HUES64 (cell line): Measurements from ENCODE around the gene SLC25A42.
"Not testable (repeated sequence)": the region's sequence is repeated elsewhere in the genome, so short reads cannot be mapped to it uniquely, and the experiment has no call there.

Experiments
- H3K27ac ChIP-seq: 2 replicates; pipeline ENCODE4 v1.7.0; 2013; ENCODE audit warnings: low read depth, low read length, inconsistent platforms
- H3K27me3 ChIP-seq: 2 replicates; pipeline ENCODE4 v1.6.1; 2013; ENCODE audit warnings: mild to moderate bottlenecking, low read length; ENCODE audit not compliant: insufficient read depth
- H3K36me3 ChIP-seq: 2 replicates; pipeline ENCODE4 v1.6.1; 2013; ENCODE audit warnings: mild to moderate bottlenecking, low read length; ENCODE audit not compliant: insufficient read depth
- H3K4me1 ChIP-seq: 2 replicates; pipeline ENCODE4 v1.6.1; 2013; ENCODE audit warnings: mild to moderate bottlenecking, low read length, moderate library complexity; ENCODE audit not compliant: insufficient read depth
- H3K4me3 ChIP-seq: 2 replicates; pipeline ENCODE4 v1.5.1; 2013; ENCODE audit warnings: mild to moderate bottlenecking, low read length, moderate library complexity
- H3K9ac ChIP-seq: 2 replicates; pipeline ENCODE4 v1.6.1; 2013; ENCODE audit warnings: mild to moderate bottlenecking, low read depth, low read length
- H3K9me3 ChIP-seq: 2 replicates; pipeline ENCODE4 v1.6.1; 2013; ENCODE audit warnings: low read depth, low read length; ENCODE audit not compliant: insufficient read depth
- WGBS: fragments of 150-250, 120-280 bp; methylation state at CpG from one replicate; pipeline ENCODE4 v1.1.7; 2013; ENCODE audit warnings: missing lambda C conversion rate; 5-methylcytosine and 5-hydroxymethylcytosine counted together

SLC25A42 gene

DNA sequence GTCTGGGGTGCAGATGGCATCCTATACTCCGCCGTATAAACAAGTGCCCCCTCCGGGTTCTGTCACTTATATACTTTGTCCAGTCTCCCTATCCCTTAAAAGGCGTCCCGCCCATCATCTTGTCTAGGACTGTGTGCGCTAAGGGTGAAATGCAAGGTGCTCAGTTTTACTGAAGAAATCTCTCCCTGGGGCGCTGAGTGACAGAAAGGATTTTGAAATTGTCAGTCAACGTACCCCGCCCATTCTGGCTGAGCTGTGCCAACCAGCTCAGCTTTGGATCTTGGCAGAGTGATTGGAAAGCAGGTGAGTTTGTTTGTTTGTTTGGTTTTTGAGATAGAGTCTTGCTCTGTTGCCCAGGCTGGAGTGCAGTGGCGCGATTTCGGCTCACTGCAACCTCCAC, 78.6 kb downstream of the SLC25A42 start:
- no peaks in the 10 kb centered on the region for H3K36me3 ChIP-seq
- no peak overlapping the region for H3K4me3 ChIP-seq
- H3K27ac ChIP-seq, result no peak overlapping the region
- WGBS, result 92% methylated on average over 12 of the region's 12 CpGs
- H3K9me3 ChIP-seq, result no peaks in the 10 kb centered on the region
- H3K4me1 ChIP-seq, result 0 out of 2 replicates have a peak, but pooled peaks cover 3% of the 10 kb centered on the region
- H3K27me3 ChIP-seq, result peaks cover 5% of the 10 kb centered on the region
- H3K9ac ChIP-seq, result no peak overlapping the region

DNA sequence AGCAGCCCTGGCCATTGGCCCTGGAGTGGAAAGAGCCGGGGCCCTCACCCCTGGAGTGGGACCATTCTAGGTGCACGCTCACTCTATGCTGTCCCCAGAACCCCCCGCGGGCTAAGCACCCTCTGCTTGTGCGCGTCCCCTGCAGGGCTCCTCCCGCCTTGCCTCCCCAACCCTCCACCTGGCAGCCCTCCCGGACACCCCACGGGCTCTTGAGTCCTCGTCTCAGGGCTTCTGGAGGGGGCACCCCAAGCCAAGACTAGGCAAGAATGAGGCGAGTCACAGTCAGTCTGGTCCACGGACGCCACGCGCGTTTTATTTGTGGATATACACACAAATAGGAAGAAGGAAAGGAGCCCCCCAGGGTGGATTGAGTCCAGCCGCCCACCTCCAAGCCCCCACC, 81.5 kb downstream of the SLC25A42 start:
- Histone ChIP-seq H3K27me3 (no peaks in the 10 kb centered on the region; the same call in 1 of the 2 replicates), H3K9me3 (no peaks in the 10 kb centered on the region), H3K4me1 (no peaks in the 10 kb centered on the region), H3K4me3 (no peak overlapping the region), H3K36me3 (no peaks in the 10 kb centered on the region), H3K9ac (no peak overlapping the region), H3K27ac (no peak overlapping the region)
- WGBS, result 93% methylated on average over 17 of the region's 17 CpGs

DNA sequence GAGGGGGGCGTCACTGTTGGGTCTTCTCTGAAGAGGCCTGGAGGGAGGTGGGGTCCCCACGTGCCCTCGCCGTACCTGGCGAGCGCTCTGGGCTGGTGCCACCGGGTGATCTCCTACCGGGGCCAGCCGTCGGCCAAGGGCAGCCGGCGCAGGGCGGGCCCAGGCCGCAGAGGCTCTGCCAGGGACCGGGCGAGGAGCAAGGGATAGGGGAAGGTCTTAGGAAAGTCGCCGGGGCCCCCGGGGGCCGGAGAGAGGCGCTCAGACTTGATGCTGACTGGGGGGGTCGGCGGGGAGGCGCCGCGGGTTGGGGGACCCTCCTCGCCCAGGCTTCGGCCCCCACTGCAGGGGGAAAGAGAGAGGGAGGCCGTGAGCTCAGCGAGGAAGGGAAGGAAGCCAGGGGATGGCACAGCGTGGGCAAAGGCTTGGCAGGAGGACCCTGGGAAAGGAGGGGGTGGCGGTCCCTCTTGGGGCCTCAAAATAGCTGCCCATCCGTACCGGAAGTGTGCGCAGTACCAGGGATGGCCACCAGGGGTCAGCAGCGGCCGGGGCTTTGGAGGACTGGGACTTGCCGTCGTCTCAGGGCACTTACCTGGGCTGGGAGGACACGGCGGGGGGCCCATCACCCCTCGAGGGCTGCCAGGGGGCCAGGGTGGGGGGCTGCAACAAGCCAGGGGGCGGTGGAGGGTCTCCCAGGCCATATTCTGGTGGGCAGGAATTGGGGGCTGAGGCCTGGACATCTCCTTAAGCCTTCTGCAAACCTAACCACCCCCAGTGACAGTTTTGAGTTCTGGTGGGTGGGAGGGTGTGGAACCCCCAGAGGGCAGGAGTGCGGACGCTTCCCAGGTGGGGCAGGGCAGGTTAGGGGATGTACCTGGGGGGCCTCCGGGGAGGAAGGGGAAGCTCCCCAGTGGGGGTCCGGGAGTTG, 82.2 kb downstream of the SLC25A42 start:
- H3K9ac ChIP-seq, result no peak overlapping the region
- no peaks in the 10 kb centered on the region for H3K9me3 ChIP-seq
- H3K27ac ChIP-seq, result no peak overlapping the region
- H3K4me3 ChIP-seq, result no peak overlapping the region; the same call in 1 of the 2 replicates
- H3K4me1 ChIP-seq, result no peaks in the 10 kb centered on the region
- WGBS, result 51% methylated on average over 47 of the region's 47 CpGs
- H3K36me3 ChIP-seq, result no peaks in the 10 kb centered on the region
- H3K27me3 ChIP-seq, result no peaks in the 10 kb centered on the region; the same call in 1 of the 2 replicates

DNA sequence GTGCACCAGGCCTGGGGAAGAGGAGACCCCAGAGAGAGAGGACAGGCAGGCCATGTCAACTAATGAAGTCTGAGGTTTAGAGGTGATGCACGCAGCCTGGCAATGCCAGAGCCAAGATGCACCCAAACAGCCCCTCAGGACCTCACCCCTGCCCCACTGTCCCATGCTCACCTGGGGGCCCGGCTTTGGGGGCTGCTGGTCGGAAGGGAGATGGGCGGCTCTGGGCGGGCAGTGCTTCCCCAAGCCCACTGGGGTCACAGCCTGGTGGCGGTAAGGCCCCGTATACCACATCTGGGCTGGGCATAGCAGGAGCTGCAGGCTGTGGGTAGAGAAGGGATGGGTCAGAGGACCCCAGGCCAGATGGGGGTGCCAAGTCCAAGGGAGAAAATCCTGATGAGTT, 83.1 kb downstream of the SLC25A42 start:
- no peaks in the 10 kb centered on the region; the same call in 1 of the 2 replicates for H3K27me3 ChIP-seq
- H3K9ac ChIP-seq, result no peak overlapping the region
- H3K4me3 ChIP-seq, result no peak overlapping the region
- no peak overlapping the region for H3K27ac ChIP-seq
- no peaks in the 10 kb centered on the region for H3K36me3 ChIP-seq
- no peaks in the 10 kb centered on the region for H3K9me3 ChIP-seq
- WGBS, result 94% methylated on average over 7 of the region's 7 CpGs
- no peaks in the 10 kb centered on the region for H3K4me1 ChIP-seq

GRCh38 chr19:19147344-19147743, 83.5 kb downstream of the SLC25A42 start:
- Histone ChIP-seq H3K9ac (no peak overlapping the region), H3K4me1 (no peaks in the 10 kb centered on the region), H3K9me3 (no peaks in the 10 kb centered on the region), H3K4me3 (no peak overlapping the region), H3K27ac (no peak overlapping the region), H3K27me3 (no peaks in the 10 kb centered on the region; the same call in 1 of the 2 replicates), H3K36me3 (no peaks in the 10 kb centered on the region)
- WGBS, result 87% methylated on average over 5 of the region's 5 CpGs

DNA sequence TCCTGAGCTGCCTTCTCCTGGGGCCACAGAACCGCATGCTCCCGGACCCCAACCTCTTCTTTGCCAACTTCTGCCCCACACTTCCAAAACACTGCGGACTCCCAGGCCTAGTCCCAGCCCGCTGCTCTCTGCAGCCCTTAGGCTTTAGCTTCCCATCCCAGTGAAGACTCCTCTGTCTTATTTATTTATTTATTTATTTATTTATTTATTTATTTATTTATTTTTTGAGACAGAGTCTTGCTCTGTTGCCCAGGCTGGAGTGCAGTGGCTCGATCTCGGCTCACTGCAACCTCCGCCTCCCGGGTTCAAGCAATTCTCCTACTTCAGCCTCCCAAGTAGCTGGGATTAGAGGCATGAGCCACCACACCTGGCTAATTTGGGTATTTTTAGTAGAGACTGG, 84.7 kb downstream of the SLC25A42 start:
- H3K27ac ChIP-seq, H3K9ac ChIP-seq, H3K36me3 ChIP-seq, H3K4me1 ChIP-seq, H3K9me3 ChIP-seq, H3K27me3 ChIP-seq, H3K4me3 ChIP-seq: not testable (repeated sequence)
- 95% methylated on average over 8 of the region's 8 CpGs for WGBS

DNA sequence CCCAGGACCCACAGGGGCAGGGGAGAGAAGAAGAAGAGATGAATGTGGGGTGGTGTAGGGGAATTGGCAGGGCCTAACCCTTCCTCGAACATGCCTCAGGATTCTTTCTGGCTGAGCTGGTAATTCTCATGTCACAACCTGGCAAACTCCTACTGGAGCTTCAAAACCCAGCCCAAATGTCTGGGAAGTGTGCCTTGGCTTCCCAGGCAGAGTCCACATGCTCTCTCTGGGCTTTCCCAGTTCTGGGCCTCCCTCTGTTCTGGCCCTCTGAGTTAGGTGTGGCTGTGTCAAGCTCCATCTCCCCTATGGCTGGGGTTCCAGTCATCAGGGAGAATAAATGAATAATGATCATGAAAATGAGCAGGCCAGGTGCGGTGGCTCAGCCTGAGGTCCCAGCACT, 85.6 kb downstream of the SLC25A42 start:
- Histone ChIP-seq H3K9ac (no peak overlapping the region), H3K27ac (no peak overlapping the region), H3K4me1 (no peaks in the 10 kb centered on the region), H3K27me3 (no peaks in the 10 kb centered on the region), H3K36me3 (no peaks in the 10 kb centered on the region), H3K4me3 (no peak overlapping the region), H3K9me3 (no peaks in the 10 kb centered on the region)
- WGBS, result 84% methylated on average over 2 of the region's 2 CpGs

GRCh38 chr19:19151418-19151817, 87.6 kb downstream of the SLC25A42 start:
- no peaks in the 10 kb centered on the region for H3K36me3 ChIP-seq
- no peak overlapping the region for H3K27ac ChIP-seq
- no peaks in the 10 kb centered on the region for H3K9me3 ChIP-seq
- H3K27me3 ChIP-seq, result no peaks in the 10 kb centered on the region
- H3K4me3 ChIP-seq, result no peak overlapping the region
- H3K4me1 ChIP-seq, result no peaks in the 10 kb centered on the region
- H3K9ac ChIP-seq, result no peak overlapping the region
- 84% methylated on average over 11 of the region's 11 CpGs for WGBS

GRCh38 chr19:19152668-19153384, 89.0 kb downstream of the SLC25A42 start:
- no peak overlapping the region for H3K27ac ChIP-seq
- H3K4me3 ChIP-seq, result no peak overlapping the region
- no peaks in the 10 kb centered on the region for H3K36me3 ChIP-seq
- no peaks in the 10 kb centered on the region for H3K27me3 ChIP-seq
- no peaks in the 10 kb centered on the region for H3K4me1 ChIP-seq
- H3K9ac ChIP-seq, result no peak overlapping the region
- 89% methylated on average over 13 of the region's 13 CpGs for WGBS
- H3K9me3 ChIP-seq, result no peaks in the 10 kb centered on the region

DNA sequence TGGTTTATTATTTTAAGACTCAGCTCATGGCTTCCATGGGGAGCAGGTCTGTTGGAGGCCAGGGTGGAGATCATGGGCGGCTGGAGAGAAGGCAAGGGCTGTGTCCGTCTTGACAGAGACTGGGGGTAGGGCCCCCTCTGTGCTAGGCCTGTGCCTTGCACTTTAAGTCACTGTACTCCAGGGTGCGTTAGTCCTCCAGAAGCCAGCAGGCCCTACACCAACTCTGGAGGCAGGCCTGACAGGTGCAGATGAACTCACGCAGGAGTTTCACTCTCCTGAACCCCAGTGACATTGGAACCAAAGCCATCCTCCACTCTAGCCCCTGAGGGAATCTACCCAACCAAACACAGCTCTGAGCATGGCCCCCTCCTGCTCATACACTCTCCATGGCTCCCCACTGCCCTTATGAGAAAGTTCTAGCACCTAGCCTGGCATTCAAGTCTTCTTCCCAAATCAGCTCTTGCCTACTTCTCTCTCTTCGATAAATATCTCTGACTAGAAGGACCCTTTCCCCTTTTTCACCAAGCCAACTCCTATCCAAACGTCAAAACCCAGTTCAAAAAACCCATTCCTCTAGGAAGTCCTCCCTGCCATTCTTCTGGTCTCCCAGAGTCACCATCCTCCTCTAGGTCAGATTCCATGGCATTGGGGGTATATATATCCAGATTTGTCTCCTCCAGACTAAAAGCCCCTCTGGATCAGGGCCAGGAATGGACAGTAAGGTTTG, 91.1 kb downstream of the SLC25A42 start:
- Histone ChIP-seq H3K4me1 (no peaks in the 10 kb centered on the region), H3K4me3 (no peak overlapping the region), H3K9ac (no peak overlapping the region)

More for the DNA sequence above, 91.1 kb downstream of the SLC25A42 start:
- H3K27ac ChIP-seq, result no peak overlapping the region
- H3K36me3 ChIP-seq, result no peaks in the 10 kb centered on the region
- no peaks in the 10 kb centered on the region for H3K9me3 ChIP-seq
- 86% methylated on average over 6 of the region's 6 CpGs for WGBS
- H3K27me3 ChIP-seq, result no peaks in the 10 kb centered on the region
